DOHH2 (cell line): ENCODE results near the gene DSTN.

Experiments used
- H3F3A ChIP-seq: fragments of 200-600 bp; sonication (generic), shearing (Covaris generic); 2 replicates; pipeline ENCODE4 v1.6.0; 2016; ENCODE audit warnings: antibody characterized with exemption, mild to moderate bottlenecking; ENCODE audit not compliant: control insufficient read depth, insufficient read depth
- H3K27ac ChIP-seq: fragments of 200-600 bp; sonication (generic); 2 replicates; pipeline ENCODE4 v1.5.1; 2014; ENCODE audit warnings: low read depth, mild to moderate bottlenecking, low read length, moderate library complexity
- H3K27me3 ChIP-seq: fragments of 200-600 bp; sonication (generic); 2 replicates; pipeline ENCODE4 v1.6.1; 2014; ENCODE audit warnings: mild to moderate bottlenecking, low read length, mixed read lengths; ENCODE audit not compliant: control insufficient read depth
- H3K36me3 ChIP-seq: fragments of 200-600 bp; sonication (generic); 2 replicates; pipeline ENCODE4 v1.6.1; 2014; ENCODE audit warnings: mild to moderate bottlenecking, low read length, moderate library complexity, mixed read lengths; ENCODE audit not compliant: control insufficient read depth
- H3K4me1 ChIP-seq: fragments of 200-600 bp; sonication (generic); 2 replicates; pipeline ENCODE4 v1.6.1; 2014; ENCODE audit warnings: mild to moderate bottlenecking, low read length, mixed read lengths; ENCODE audit not compliant: control insufficient read depth
- H3K4me2 ChIP-seq: fragments of 200-600 bp; sonication (generic); 2 replicates; pipeline ENCODE4 v1.6.0; 2014; ENCODE audit warnings: mild to moderate bottlenecking, low read length, moderate library complexity
- H3K4me3 ChIP-seq: fragments of 200-600 bp; sonication (generic); 2 replicates; pipeline ENCODE4 v1.5.1; 2014; ENCODE audit warnings: mild to moderate bottlenecking, low read length, mixed read lengths
- H3K79me2 ChIP-seq: fragments of 200-600 bp; sonication (generic); 2 replicates; pipeline ENCODE4 v1.6.1; 2014; ENCODE audit warnings: mild to moderate bottlenecking, low read length, mixed read lengths; ENCODE audit not compliant: control insufficient read depth
- H3K9me2 ChIP-seq: fragments of 200-600 bp; sonication (generic); replicated peaks from 2 replicates; pipeline ENCODE4 v1.6.1; 2014; ENCODE audit warnings: mild to moderate bottlenecking, low read length, mixed read lengths; ENCODE audit not compliant: control insufficient read depth
- H3K9me3 ChIP-seq: fragments of 200-600 bp; sonication (generic); 2 replicates; pipeline ENCODE4 v1.6.1; 2014; ENCODE audit warnings: antibody characterized with exemption, low read length, mixed read lengths; ENCODE audit not compliant: control insufficient read depth, insufficient read depth
- H4K20me1 ChIP-seq: fragments of 200-600 bp; sonication (generic); 2 replicates; pipeline ENCODE4 v1.6.0; 2014; ENCODE audit warnings: low read depth, mild to moderate bottlenecking, antibody characterized with exemption, low read length, moderate library complexity; ENCODE audit not compliant: control insufficient read depth, insufficient read depth
- CTCF ChIP-seq: fragments of 200-600 bp; sonication (generic); IDR thresholded peaks from one replicate; pipeline ENCODE4 v1.5.1; 2014; ENCODE audit warnings: antibody characterized with exemption, mild to moderate bottlenecking, low read depth, low read length; ENCODE audit not compliant: poor library complexity, severe bottlenecking
- EZH2phosphoT487 ChIP-seq: fragments of 200-600 bp; sonication (generic); IDR thresholded peaks from 2 replicates; pipeline ENCODE4 v1.6.1; 2017; ENCODE audit warnings: borderline replicate concordance, mild to moderate bottlenecking, antibody characterized with exemption, low read length, moderate library complexity, mixed read lengths

DSTN gene

GRCh38 chr20:17654649-17655285 is 84.9 kb downstream of the DSTN start:
- peaks cover 6% of the 10 kb centered on the region for H3K79me2 ChIP-seq
- H3K4me1 ChIP-seq, result peaks cover 48% of the 10 kb centered on the region
- no peaks in the 10 kb centered on the region for H3K9me2 ChIP-seq
- no peaks in the 10 kb centered on the region for H3K27me3 ChIP-seq
- no peak overlapping the region for H3K4me2 ChIP-seq
- no peak overlapping the region for H3K27ac ChIP-seq
- no peak overlapping the region for H3K4me3 ChIP-seq
- peaks cover 5% of the 10 kb centered on the region; the same call in 1 of the 2 replicates for H3K9me3 ChIP-seq
- peaks cover 25% of the 10 kb centered on the region for H3K36me3 ChIP-seq
- H4K20me1 ChIP-seq, result no peaks in the 10 kb centered on the region
- H3F3A ChIP-seq, result no peaks in the 10 kb centered on the region
- TF ChIP-seq CTCF (peak; percentile 83), EZH2phosphoT487 (no peak)

GRCh38 chr20:17655286-17655651 is 85.4 kb downstream of the DSTN start:
- H3K4me2 ChIP-seq, result no peak overlapping the region
- H3K4me3 ChIP-seq, result no peak overlapping the region
- peaks cover 11% of the 10 kb centered on the region for H3K79me2 ChIP-seq
- no peaks in the 10 kb centered on the region for H4K20me1 ChIP-seq
- H3K27me3 ChIP-seq, result no peaks in the 10 kb centered on the region
- peaks cover 5% of the 10 kb centered on the region; the same call in 1 of the 2 replicates for H3K9me3 ChIP-seq
- peaks cover 50% of the 10 kb centered on the region for H3K4me1 ChIP-seq
- H3K9me2 ChIP-seq, result no peaks in the 10 kb centered on the region
- no peak overlapping the region for H3K27ac ChIP-seq
- TF ChIP-seq CTCF (no peak), EZH2phosphoT487 (no peak)
- H3F3A ChIP-seq, result no peaks in the 10 kb centered on the region
- peaks cover 30% of the 10 kb centered on the region for H3K36me3 ChIP-seq

DNA sequence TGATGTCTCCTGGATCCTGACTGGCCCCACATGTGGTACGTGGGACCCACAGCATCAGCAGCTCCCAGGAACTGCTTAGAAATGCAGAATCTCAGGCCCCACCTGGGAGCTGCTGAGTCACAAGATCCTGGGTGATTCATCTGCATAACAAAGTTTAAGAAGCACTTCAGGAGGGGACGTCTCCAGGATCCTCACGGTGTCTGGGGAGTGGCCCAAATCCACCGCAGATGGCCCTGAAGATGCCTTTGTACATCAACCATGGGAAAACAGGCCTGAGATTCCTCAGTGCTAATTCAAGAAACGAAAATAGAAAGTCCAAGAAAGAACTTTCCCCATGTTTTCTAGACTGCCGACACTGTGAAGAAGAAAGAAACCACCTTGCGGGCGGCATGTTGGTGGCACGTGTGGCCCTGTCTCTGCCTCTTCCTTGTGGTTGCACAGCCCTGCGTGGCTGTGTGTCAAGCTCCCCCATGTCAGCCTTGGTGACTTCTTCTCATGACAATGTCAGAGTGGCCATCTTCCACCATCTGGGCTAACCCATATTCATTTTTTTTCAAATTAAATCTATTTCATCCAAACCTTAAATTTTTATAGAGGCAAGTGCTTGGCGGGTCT is 86.1 kb downstream of the DSTN start:
- H3K27ac ChIP-seq, result no peak overlapping the region
- H3K36me3 ChIP-seq, result peaks cover 30% of the 10 kb centered on the region
- H3K4me1 ChIP-seq, result peaks cover 50% of the 10 kb centered on the region
- H3K9me2 ChIP-seq, result no peaks in the 10 kb centered on the region
- no peak overlapping the region for H3K4me3 ChIP-seq
- peaks cover 16% of the 10 kb centered on the region for H3K79me2 ChIP-seq
- H3F3A ChIP-seq, result no peaks in the 10 kb centered on the region
- no peaks in the 10 kb centered on the region for H3K27me3 ChIP-seq
- no peak overlapping the region for H3K4me2 ChIP-seq
- TF ChIP-seq EZH2phosphoT487 (no peak), CTCF (no peak)
- H3K9me3 ChIP-seq, result peaks cover 5% of the 10 kb centered on the region; the same call in 1 of the 2 replicates
- H4K20me1 ChIP-seq, result no peaks in the 10 kb centered on the region
